Measurements from ENCODE around the gene HAPLN1.

DNA sequence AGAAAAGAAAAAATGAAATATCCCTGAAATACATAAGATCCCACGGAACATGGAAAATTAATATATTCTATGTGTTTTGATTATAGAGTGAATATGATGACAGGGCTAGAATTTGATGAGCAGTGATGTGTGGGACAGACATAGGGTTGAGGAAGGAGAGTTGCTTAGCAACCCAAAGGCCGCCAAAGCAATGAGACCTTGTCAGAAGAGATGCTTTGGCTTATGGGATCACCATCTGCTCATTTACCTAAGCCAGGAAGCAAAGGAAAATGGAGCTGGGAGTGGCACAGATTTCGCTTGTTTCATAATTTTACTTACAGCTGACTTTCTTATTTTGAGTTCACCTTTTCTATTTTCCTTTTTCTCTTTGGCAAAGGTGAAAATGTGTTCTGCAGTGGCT is 20.9 kb upstream of the HAPLN1 start:
- TF ChIP-seq, protein P1, sequence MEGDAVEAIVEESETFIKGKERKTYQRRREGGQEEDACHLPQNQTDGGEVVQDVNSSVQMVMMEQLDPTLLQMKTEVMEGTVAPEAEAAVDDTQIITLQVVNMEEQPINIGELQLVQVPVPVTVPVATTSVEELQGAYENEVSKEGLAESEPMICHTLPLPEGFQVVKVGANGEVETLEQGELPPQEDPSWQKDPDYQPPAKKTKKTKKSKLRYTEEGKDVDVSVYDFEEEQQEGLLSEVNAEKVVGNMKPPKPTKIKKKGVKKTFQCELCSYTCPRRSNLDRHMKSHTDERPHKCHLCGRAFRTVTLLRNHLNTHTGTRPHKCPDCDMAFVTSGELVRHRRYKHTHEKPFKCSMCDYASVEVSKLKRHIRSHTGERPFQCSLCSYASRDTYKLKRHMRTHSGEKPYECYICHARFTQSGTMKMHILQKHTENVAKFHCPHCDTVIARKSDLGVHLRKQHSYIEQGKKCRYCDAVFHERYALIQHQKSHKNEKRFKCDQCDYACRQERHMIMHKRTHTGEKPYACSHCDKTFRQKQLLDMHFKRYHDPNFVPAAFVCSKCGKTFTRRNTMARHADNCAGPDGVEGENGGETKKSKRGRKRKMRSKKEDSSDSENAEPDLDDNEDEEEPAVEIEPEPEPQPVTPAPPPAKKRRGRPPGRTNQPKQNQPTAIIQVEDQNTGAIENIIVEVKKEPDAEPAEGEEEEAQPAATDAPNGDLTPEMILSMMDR (conservative IDR thresholded peaks at IDR 0.05 in 1 of 2, IDR thresholded peaks at IDR 0.05 in 1 of 2; ENCODE audit: extremely low read depth in 1 of 2, insufficient read depth in 1 of 2, low read depth in 1 of 2, low read length in 2 of 2) = no peak
- TF ChIP-seq EZH2 (IDR thresholded peaks at IDR 0.05; ENCODE audit: borderline replicate concordance, low read length) = no peak

Data from mammary epithelial cell (primary cell).